Measurements from ENCODE around the gene ZSCAN30. TPM values are rescaled to one million over a fixed set of nuclear protein-coding genes. Genes with fewer than 3 reads are reported as not detected.
A peak's percentile ranks its signal among the peaks of the same experiment; 100 is the strongest.

Gene ZSCAN30
- total RNA-seq, 2 donors from 2014 or later: 22.2 to 25.6 TPM

- DNase-seq (ENCODE audit: low spot score) (no peak), ATAC-seq (no peak)
- Mint-ChIP-seq H3K4me1 (ENCODE audit: low read depth in 2 of 2) (peaks cover 0 to 9% of the 10 kb centered on the region in 2 donors), H3K4me3 (no peak overlapping the region), H3K27ac (no peak overlapping the region), H3K36me3 (peaks cover 72% of the 10 kb centered on the region), H3K9me3 (peaks cover 32% of the 10 kb centered on the region), H3K27me3 (no peaks in the 10 kb centered on the region)
Observed at GRCh38 chr18:35303610-35304009, 13.6 kb upstream of the ZSCAN30 start.

- Mint-ChIP-seq H3K36me3 (peaks cover 52% of the 10 kb centered on the region), H3K4me3 (no peak overlapping the region), H3K27me3 (no peaks in the 10 kb centered on the region), H3K4me1 (ENCODE audit: low read depth in 2 of 2) (peaks cover 42 to 43% of the 10 kb centered on the region in 2 donors), H3K27ac (no peak overlapping the region), H3K9me3 (peaks cover 2% of the 10 kb centered on the region)
- ATAC-seq: no peak
- no peak for DNase-seq (ENCODE audit: low spot score)
Observed at GRCh38 chr18:35296060-35296459, 6.0 kb upstream of the ZSCAN30 start.

GRCh38 chr18:35291166-35291565 lies 1.1 kb upstream of the ZSCAN30 start:
- no peak for DNase-seq (ENCODE audit: low spot score)
- Mint-ChIP-seq H3K4me3 (peak overlapping the region; percentile 100), H3K27me3 (no peaks in the 10 kb centered on the region), H3K4me1 (ENCODE audit: low read depth in 2 of 2) (peaks cover 48 to 54% of the 10 kb centered on the region in 2 donors), H3K9me3 (peaks cover 2% of the 10 kb centered on the region), H3K36me3 (peaks cover 38% of the 10 kb centered on the region), H3K27ac (peak overlapping the region; percentile 95 to 99)
- ATAC-seq: no peak

- H3K9me3 Mint-ChIP-seq: peaks cover 2% of the 10 kb centered on the region
- H3K4me3 Mint-ChIP-seq: peak overlapping the region; percentile 100
- no peaks in the 10 kb centered on the region for H3K27me3 Mint-ChIP-seq
- ATAC-seq (peak; percentile 16 to 18), DNase-seq (ENCODE audit: low spot score) (no peak)
- peaks cover 33% of the 10 kb centered on the region for H3K36me3 Mint-ChIP-seq
- H3K27ac Mint-ChIP-seq: peak overlapping the region; percentile 95 to 99
- peaks cover 35 to 42% of the 10 kb centered on the region in 2 donors for H3K4me1 Mint-ChIP-seq (ENCODE audit: low read depth in 2 of 2)
Observed at GRCh38 chr18:35289727-35290093, 319 bp downstream of the ZSCAN30 start.

GRCh38 chr18:35289293-35289692 lies 736 bp downstream of the ZSCAN30 start:
- H3K36me3 Mint-ChIP-seq: peaks cover 29% of the 10 kb centered on the region

GRCh38 chr18:35284841-35285240 lies 5.2 kb downstream of the ZSCAN30 start:
- Mint-ChIP-seq H3K36me3 (peaks cover 20% of the 10 kb centered on the region), H3K27ac (no peak overlapping the region), H3K4me3 (no peak overlapping the region), H3K9me3 (peaks cover 4% of the 10 kb centered on the region), H3K27me3 (no peaks in the 10 kb centered on the region), H3K4me1 (ENCODE audit: low read depth in 2 of 2) (peaks cover 19 to 20% of the 10 kb centered on the region in 2 donors)
- no peak for DNase-seq (ENCODE audit: low spot score)
- ATAC-seq: no peak

More at GRCh38 chr18:35289293-35289692, 736 bp downstream of the ZSCAN30 start:
- ATAC-seq (no peak), DNase-seq (ENCODE audit: low spot score) (no peak)
- Mint-ChIP-seq H3K27ac (peak overlapping the region; percentile 95 to 99), H3K4me3 (peak overlapping the region; percentile 100), H3K27me3 (no peaks in the 10 kb centered on the region), H3K4me1 (ENCODE audit: low read depth in 2 of 2) (peaks cover 31 to 39% of the 10 kb centered on the region in 2 donors), H3K9me3 (peaks cover 2% of the 10 kb centered on the region)

- Mint-ChIP-seq H3K27ac (no peak overlapping the region), H3K4me1 (ENCODE audit: low read depth in 2 of 2) (peaks cover 15 to 17% of the 10 kb centered on the region in 2 donors), H3K27me3 (no peaks in the 10 kb centered on the region), H3K36me3 (peaks cover 19% of the 10 kb centered on the region), H3K4me3 (no peak overlapping the region), H3K9me3 (peaks cover 4% of the 10 kb centered on the region)
- no peak for DNase-seq (ENCODE audit: low spot score)
- no peak for ATAC-seq
Observed at GRCh38 chr18:35283923-35284794, 5.9 kb downstream of the ZSCAN30 start.

GRCh38 chr18:35282353-35282752 lies 7.7 kb downstream of the ZSCAN30 start:
- Mint-ChIP-seq H3K27me3 (no peaks in the 10 kb centered on the region), H3K4me3 (peak overlapping the region; percentile 3), H3K27ac (peak overlapping the region; percentile 19 to 35), H3K4me1 (ENCODE audit: low read depth in 2 of 2) (peaks cover 21 to 26% of the 10 kb centered on the region in 2 donors), H3K36me3 (peaks cover 25% of the 10 kb centered on the region), H3K9me3 (peaks cover 4% of the 10 kb centered on the region)
- ATAC-seq (peak in 1 of 2 donors; percentile 77), DNase-seq (ENCODE audit: low spot score) (no peak)

- no peak for DNase-seq (ENCODE audit: low spot score)
- Mint-ChIP-seq H3K36me3 (peaks cover 15% of the 10 kb centered on the region), H3K27me3 (no peaks in the 10 kb centered on the region), H3K27ac (peak overlapping the region; percentile 9 to 57), H3K4me3 (peak overlapping the region; percentile 13), H3K4me1 (ENCODE audit: low read depth in 2 of 2) (peaks cover 26 to 28% of the 10 kb centered on the region in 2 donors), H3K9me3 (peaks cover 8% of the 10 kb centered on the region)
- ATAC-seq: no peak
Observed at GRCh38 chr18:35278969-35279368, 11.1 kb downstream of the ZSCAN30 start.

GRCh38 chr18:35278085-35278484 lies 11.9 kb downstream of the ZSCAN30 start:
- ATAC-seq (peak in 1 of 2 donors; percentile 52), DNase-seq (ENCODE audit: low spot score) (no peak)
- Mint-ChIP-seq H3K9me3 (peaks cover 8% of the 10 kb centered on the region), H3K4me1 (ENCODE audit: low read depth in 2 of 2) (peaks cover 26 to 28% of the 10 kb centered on the region in 2 donors), H3K27ac (peak overlapping the region; percentile 57 to 64), H3K27me3 (no peaks in the 10 kb centered on the region), H3K36me3 (peaks cover 15% of the 10 kb centered on the region), H3K4me3 (peak overlapping the region; percentile 13)

- Mint-ChIP-seq H3K4me1 (ENCODE audit: low read depth in 2 of 2) (peaks cover 22 to 26% of the 10 kb centered on the region in 2 donors), H3K27ac (peak overlapping the region; percentile 57 to 64), H3K27me3 (no peaks in the 10 kb centered on the region), H3K4me3 (no peak overlapping the region), H3K9me3 (peaks cover 5% of the 10 kb centered on the region), H3K36me3 (peaks cover 13% of the 10 kb centered on the region)
- no peak for DNase-seq (ENCODE audit: low spot score)
- peak in 1 of 2 donors; percentile 80 for ATAC-seq
Observed at GRCh38 chr18:35277633-35278032, 12.4 kb downstream of the ZSCAN30 start.

GRCh38 chr18:35276267-35276666 lies 13.8 kb downstream of the ZSCAN30 start:
- H3K27ac Mint-ChIP-seq: no peak overlapping the region
- no peak for ATAC-seq
- DNase-seq (ENCODE audit: low spot score): no peak
- no peaks in the 10 kb centered on the region for H3K27me3 Mint-ChIP-seq
- H3K36me3 Mint-ChIP-seq: peaks cover 10% of the 10 kb centered on the region
- peaks cover 4% of the 10 kb centered on the region for H3K9me3 Mint-ChIP-seq
- no peak overlapping the region for H3K4me3 Mint-ChIP-seq
- peaks cover 14 to 20% of the 10 kb centered on the region in 2 donors for H3K4me1 Mint-ChIP-seq (ENCODE audit: low read depth in 2 of 2)

GRCh38 chr18:35271656-35272055 lies 18.4 kb downstream of the ZSCAN30 start:
- ATAC-seq (no peak), DNase-seq (ENCODE audit: low spot score) (no peak)
- Mint-ChIP-seq H3K4me1 (ENCODE audit: low read depth in 2 of 2) (peaks cover 21 to 27% of the 10 kb centered on the region in 2 donors), H3K9me3 (peaks cover 14% of the 10 kb centered on the region), H3K4me3 (no peak overlapping the region), H3K36me3 (peaks cover 10% of the 10 kb centered on the region), H3K27ac (no peak overlapping the region), H3K27me3 (no peaks in the 10 kb centered on the region)

GRCh38 chr18:35268821-35269220 lies 21.2 kb downstream of the ZSCAN30 start:
- Mint-ChIP-seq H3K27ac (peak overlapping the region; percentile 84 to 96), H3K36me3 (peaks cover 16% of the 10 kb centered on the region)
- no peak for DNase-seq (ENCODE audit: low spot score)

More at GRCh38 chr18:35268821-35269220, 21.2 kb downstream of the ZSCAN30 start:
- Mint-ChIP-seq H3K27me3 (no peaks in the 10 kb centered on the region), H3K9me3 (peaks cover 13% of the 10 kb centered on the region), H3K4me1 (ENCODE audit: low read depth in 2 of 2) (peaks cover 31 to 32% of the 10 kb centered on the region in 2 donors), H3K4me3 (peak overlapping the region; percentile 96)
- ATAC-seq: no peak

All from natural killer cell treated with Interleukin-12 subunit alpha and Interleukin-12 subunit beta and Interleukin-15 and Interleukin-18, amount 100 ng/mL, for 72 hours (primary cell).